Activated CD4-positive, alpha-beta memory T cell treated with anti-CD3 and anti-CD28 coated beads for 36 hours (primary cell): ENCODE results near the gene FOSL1. TPM values are rescaled to one million over a fixed set of nuclear protein-coding genes. Genes with fewer than 3 reads are reported as not detected.

Source experiments
- CTCF ChIA-PET: fragments of 350-600 bp; sonication (Branson Sonifier 250); formaldehyde crosslinking; loops from one replicate; lab custom pipeline; 2021; ENCODE audit warnings: antibody characterized with exemption, inconsistent platforms; lab: Charles Lee
- POLR2A ChIA-PET: fragments of 350-600 bp; sonication (Branson Sonifier 250); formaldehyde crosslinking; loops from one replicate; lab custom pipeline; 2021; ENCODE audit warnings: antibody characterized with exemption; lab: Charles Lee
- DNase-seq: peaks from one replicate; pipeline ENCODE4 v3.0.0-alpha.2; 2020
- H3K27ac Mint-ChIP-seq: one replicate; pipeline ENCODE4 v1.8.0; 2021; ENCODE audit warnings: mixed read lengths
- H3K27me3 Mint-ChIP-seq: one replicate; pipeline ENCODE4 v1.8.0; 2021; ENCODE audit warnings: mixed read lengths
- H3K36me3 Mint-ChIP-seq: one replicate; pipeline ENCODE4 v1.8.0; 2021; ENCODE audit warnings: mixed read lengths
- H3K4me1 Mint-ChIP-seq: one replicate; pipeline ENCODE4 v1.8.0; 2021; ENCODE audit warnings: low read depth, mixed read lengths
- H3K4me3 Mint-ChIP-seq: one replicate; pipeline ENCODE4 v1.8.0; 2021; ENCODE audit warnings: mild to moderate bottlenecking, mixed read lengths
- H3K9me3 Mint-ChIP-seq: one replicate; pipeline ENCODE4 v1.8.0; 2021; ENCODE audit warnings: mixed read lengths
- intact Hi-C: fragments of 100-400 bp; cut with micrococcal nuclease; formaldehyde crosslinking; loops from one replicate; pipeline ENCODE4 v1.15.1; 2023
- total RNA-seq, 2 experiments: library from RNA; stranded (reverse); gene quantifications; one replicate each; pipeline ENCODE4 v1.2.3, GENCODE V29; 2021

The FOSL1 gene
- total RNA-seq, 2 experiments from 2014 or later = 17.1 to 17.7 TPM

GRCh38 chr11:65880844-65881421 is 19.3 kb downstream of the FOSL1 start:
- no peak for DNase-seq
- ChIA-PET POLR2A (interaction anchor here (1.0 kb wide), 1 partner anchor 20 kb away, joined by 3 read pairs; no protein-coding TSS in a partner anchor), CTCF (interaction anchor here (1.6 to 5.0 kb wide), 5 partner anchors 7 to 169 kb away, joined by 6 to 33 read pairs (median 8); partner anchors contain the start of genes CCDC85B, CFL1, FIBP and KAT5)
- intact Hi-C loops = no loop called here
- Mint-ChIP-seq H3K27me3 (no peaks in the 10 kb centered on the region), H3K4me1 (peaks cover 36% of the 10 kb centered on the region), H3K27ac (peak overlapping the region; percentile 89), H3K36me3 (peaks cover 27% of the 10 kb centered on the region), H3K4me3 (peak overlapping the region; percentile 35), H3K9me3 (no peaks in the 10 kb centered on the region)

GRCh38 chr11:65880027-65880426 is 20.2 kb downstream of the FOSL1 start:
- peaks cover 21% of the 10 kb centered on the region for H3K36me3 Mint-ChIP-seq
- H3K27ac Mint-ChIP-seq = peak overlapping the region; percentile 89
- peaks cover 32% of the 10 kb centered on the region for H3K4me1 Mint-ChIP-seq
- intact Hi-C loops = no loop called here
- no peaks in the 10 kb centered on the region for H3K9me3 Mint-ChIP-seq
- H3K27me3 Mint-ChIP-seq = no peaks in the 10 kb centered on the region
- CTCF ChIA-PET = interaction anchor here (0.6 to 5.0 kb wide), 4 partner anchors 8 to 371 kb away, joined by 3 to 33 read pairs (median 8); partner anchors contain the start of genes CFL1, FIBP, KAT5 and MUS81
- no peak for DNase-seq
- POLR2A ChIA-PET = interaction anchor here (1.5 kb wide), 1 partner anchor 9 kb away, joined by 4 read pairs; the partner anchor contains the start of gene FIBP
- H3K4me3 Mint-ChIP-seq = no peak overlapping the region

- Mint-ChIP-seq H3K36me3 (peaks cover 17% of the 10 kb centered on the region), H3K27ac (peak within 1 kb of the TSS; percentile 89), H3K9me3 (no peaks in the 10 kb centered on the region), H3K4me1 (peaks cover 28% of the 10 kb centered on the region), H3K4me3 (peak within 1 kb of the TSS; percentile 31), H3K27me3 (no peaks in the 10 kb centered on the region)
- CTCF ChIA-PET = interaction anchor here (0.6 to 5.0 kb wide), 5 partner anchors 9 to 370 kb away, joined by 3 to 33 read pairs (median 4); partner anchors contain the start of genes CFL1, FIBP, KAT5 and MUS81
- POLR2A ChIA-PET = interaction anchor here (1.5 kb wide), 1 partner anchor 9 kb away, joined by 4 read pairs; the partner anchor contains the start of gene FIBP
- intact Hi-C loops = no loop called here
- DNase-seq = peak; percentile 54
Observed at GRCh38 chr11:65879617-65880016, 20.6 kb downstream of the FOSL1 start, which contains the start of gene CTSW. Gene CTSW (plus strand): TSS chr11:65879837. CDS start chr11:65879855, 18 bp downstream.

GRCh38 chr11:65873318-65874156 is 26.7 kb downstream of the FOSL1 start:
- Mint-ChIP-seq H3K36me3 (no peaks in the 10 kb centered on the region), H3K27me3 (no peaks in the 10 kb centered on the region), H3K4me1 (peaks cover 20% of the 10 kb centered on the region), H3K4me3 (peak overlapping the region; percentile 85), H3K27ac (peak overlapping the region; percentile 81), H3K9me3 (no peaks in the 10 kb centered on the region)
- POLR2A ChIA-PET = interaction anchor here (0.5 to 2.5 kb wide), 4 partner anchors 11 to 25 kb away, joined by 3 to 9 read pairs (median 6); partner anchors contain the start of gene MUS81
- CTCF ChIA-PET = interaction anchor here (1.0 to 7.0 kb wide), 6 partner anchors 9 to 55 kb away, joined by 3 to 151 read pairs (median 6); partner anchors contain the start of genes FIBP and MUS81
- DNase-seq = peak; percentile 98
- intact Hi-C loops = loop anchor here (2.0 kb wide), 2 partner anchors 15 kb away; partner anchors contain the start of genes CFL1 and FIBP

- ChIA-PET POLR2A (interaction anchor here (1.1 to 4.8 kb wide), 4 partner anchors 12 to 14 kb away, joined by 4 to 56 read pairs (median 8); partner anchors contain the start of genes CFL1 and MUS81), CTCF (interaction anchor here (1.5 to 7.0 kb wide), 5 partner anchors 11 to 18 kb away, joined by 5 to 151 read pairs (median 19); partner anchors contain the start of genes CCDC85B, FIBP and MUS81)
- Mint-ChIP-seq H3K9me3 (no peaks in the 10 kb centered on the region), H3K4me1 (peaks cover 20% of the 10 kb centered on the region), H3K4me3 (peak within 1 kb of the TSS; percentile 85), H3K27me3 (no peaks in the 10 kb centered on the region), H3K36me3 (peaks cover 1% of the 10 kb centered on the region), H3K27ac (peak within 1 kb of the TSS; percentile 81)
- intact Hi-C loops = loop anchor here (2.0 kb wide), 2 partner anchors 14 to 16 kb away; partner anchors contain the start of genes CFL1 and FIBP
- no peak for DNase-seq
Observed at GRCh38 chr11:65872586-65873317, 27.4 kb downstream of the FOSL1 start, which contains the start of gene EFEMP2. Gene EFEMP2 (minus strand): TSS chr11:65872800. CDS start chr11:65872354, 446 bp downstream.

GRCh38 chr11:65871811-65872548 is 28.2 kb downstream of the FOSL1 start:
- ChIA-PET POLR2A (interaction anchor here (3.5 to 4.8 kb wide), 3 partner anchors 12 to 20 kb away, joined by 15 to 56 read pairs (median 29); partner anchors contain the start of genes CCDC85B, CFL1, FIBP and MUS81), CTCF (interaction anchor here (1.9 to 7.0 kb wide), 3 partner anchors 12 to 19 kb away, joined by 5 to 151 read pairs (median 32); partner anchors contain the start of genes CCDC85B, FIBP and MUS81)
- no peaks in the 10 kb centered on the region for H3K9me3 Mint-ChIP-seq
- H3K27ac Mint-ChIP-seq = no peak overlapping the region
- peaks cover 5% of the 10 kb centered on the region for H3K36me3 Mint-ChIP-seq
- H3K4me3 Mint-ChIP-seq = peak overlapping the region; percentile 12
- H3K27me3 Mint-ChIP-seq = no peaks in the 10 kb centered on the region
- intact Hi-C loops = loop anchor here (2.0 kb wide), 2 partner anchors 13 to 17 kb away; partner anchors contain the start of genes CFL1 and FIBP
- peaks cover 20% of the 10 kb centered on the region for H3K4me1 Mint-ChIP-seq
- DNase-seq = no peak

GRCh38 chr11:65870706-65871681 is 29.2 kb downstream of the FOSL1 start:
- peaks cover 15% of the 10 kb centered on the region for H3K4me1 Mint-ChIP-seq
- intact Hi-C loops = no loop called here
- no peak overlapping the region for H3K4me3 Mint-ChIP-seq
- ChIA-PET POLR2A (interaction anchor here (1.2 to 4.8 kb wide), 6 partner anchors 11 to 218 kb away, joined by 3 to 56 read pairs (median 10); partner anchors contain the start of genes CCDC85B, CFL1, FIBP and MUS81), CTCF (interaction anchor here (1.9 to 7.0 kb wide), 3 partner anchors 11 to 20 kb away, joined by 5 to 151 read pairs (median 32); partner anchors contain the start of genes CCDC85B, FIBP and MUS81)
- H3K27me3 Mint-ChIP-seq = no peaks in the 10 kb centered on the region
- peaks cover 10% of the 10 kb centered on the region for H3K36me3 Mint-ChIP-seq
- H3K9me3 Mint-ChIP-seq = no peaks in the 10 kb centered on the region
- DNase-seq = no peak
- H3K27ac Mint-ChIP-seq = no peak overlapping the region

- Mint-ChIP-seq H3K9me3 (no peaks in the 10 kb centered on the region), H3K27ac (no peak overlapping the region), H3K4me1 (peaks cover 15% of the 10 kb centered on the region), H3K4me3 (no peak overlapping the region), H3K36me3 (peaks cover 11% of the 10 kb centered on the region), H3K27me3 (no peaks in the 10 kb centered on the region)
- POLR2A ChIA-PET = interaction anchor here (1.2 to 4.8 kb wide), 6 partner anchors 10 to 217 kb away, joined by 3 to 56 read pairs (median 10); partner anchors contain the start of genes CCDC85B, CFL1, FIBP and MUS81
- CTCF ChIA-PET = interaction anchor here (2.4 to 7.0 kb wide), 2 partner anchors 10 to 16 kb away, joined by 32 to 151 read pairs; partner anchors contain the start of genes FIBP and MUS81
- intact Hi-C loops = no loop called here
- no peak for DNase-seq
Observed at GRCh38 chr11:65870307-65870658, 29.9 kb downstream of the FOSL1 start.
